CD4-positive, CD25-positive, alpha-beta regulatory T cell (primary cell): ENCODE measurements around the gene GNGT2. TPM values are rescaled to one million over a fixed set of nuclear protein-coding genes. Genes with fewer than 3 reads are reported as not detected.
A peak's percentile ranks its signal among the peaks of the same experiment; 100 is the strongest.
"Not testable (repeated sequence)": the region's sequence is repeated elsewhere in the genome, so short reads cannot be mapped to it uniquely, and the experiment has no call there.

ENCODE experiments used
- ATAC-seq, 2 donors: fragments of 150-1000 bp; cut with Tn5 transposase; one replicate each; pipeline ENCODE4 v1.10.0; 2021; ENCODE audit warnings: low read depth in 2 of 2, moderate number of reproducible peaks in 2 of 2, moderate library complexity in 1 of 2
- DNase-seq, 3 donors: peaks; one replicate each; pipeline versions ENCODE4 v3.0.0 to v3.0.0-alpha.2; 2012 to 2022; ENCODE audit warnings: mixed read lengths in 1 of 3
- H3K27ac ChIP-seq: one replicate; pipeline ENCODE4 v1.7.0; 2013; ENCODE audit warnings: mild to moderate bottlenecking, low read length; ENCODE audit not compliant: insufficient read depth, poor library complexity, severe bottlenecking
- H3K27me3 ChIP-seq: one replicate; pipeline ENCODE4 v1.7.0; 2013; ENCODE audit warnings: low read length; ENCODE audit not compliant: control insufficient read depth, insufficient read depth
- H3K36me3 ChIP-seq: one replicate; pipeline ENCODE4 v1.7.0; 2013; ENCODE audit warnings: mild to moderate bottlenecking, low read length, moderate library complexity; ENCODE audit not compliant: control insufficient read depth, insufficient read depth
- H3K4me1 ChIP-seq: 2 replicates; pipeline ENCODE4 v1.7.0; 2013; ENCODE audit warnings: mild to moderate bottlenecking, low read length; ENCODE audit not compliant: insufficient read depth, control insufficient read depth, poor library complexity, severe bottlenecking
- H3K4me3 ChIP-seq: one replicate; pipeline ENCODE4 v1.7.0; 2013; ENCODE audit warnings: low read depth, mild to moderate bottlenecking, low read length, moderate library complexity
- H3K9me3 ChIP-seq, 2 experiments: 1 replicate in 1 of 2; 2 replicates in 1 of 2; pipeline ENCODE4 v1.7.0; 2013; ENCODE audit warnings: low read length in 2 of 2, mild to moderate bottlenecking in 1 of 2, moderate library complexity in 1 of 2; ENCODE audit not compliant: control insufficient read depth in 2 of 2
- H3K27ac Mint-ChIP-seq, 3 donors: one replicate each; pipeline ENCODE4 v1.8.0; 2020 to 2022; ENCODE audit warnings: mild to moderate bottlenecking in 3 of 3, mixed read lengths in 3 of 3, moderate library complexity in 2 of 3
- H3K27me3 Mint-ChIP-seq: one replicate; pipeline ENCODE4 v1.8.0; 2022; ENCODE audit warnings: mild to moderate bottlenecking, mixed read lengths
- H3K36me3 Mint-ChIP-seq: one replicate; pipeline ENCODE4 v1.8.0; 2020; ENCODE audit warnings: mixed read lengths
- H3K4me1 Mint-ChIP-seq, 4 donors: one replicate each; pipeline ENCODE4 v1.8.0; 2020 to 2022; ENCODE audit warnings: mixed read lengths in 4 of 4, mild to moderate bottlenecking in 1 of 4
- H3K4me3 Mint-ChIP-seq, 4 donors: one replicate each; pipeline ENCODE4 v1.8.0; 2020 to 2022; ENCODE audit warnings: mild to moderate bottlenecking in 4 of 4, mixed read lengths in 4 of 4, moderate library complexity in 3 of 4
- H3K9me3 Mint-ChIP-seq, 7 donors: one replicate each; pipeline ENCODE4 v1.8.0; 2020 to 2022; ENCODE audit warnings: mixed read lengths in 7 of 7, mild to moderate bottlenecking in 3 of 7, moderate library complexity in 2 of 7
- polyA plus RNA-seq, 4 donors: library from polyadenylated mRNA; unstranded; fragments of 300-500 nt; fragmentation: Illumina TruSeq; gene quantifications; one replicate each; pipeline ENCODE4 v1.2.3, GENCODE V29; 2021
- total RNA-seq: library from RNA; stranded (reverse); gene quantifications from one replicate; pipeline ENCODE4 v1.2.3, GENCODE V29; 2022

GNGT2 gene
- total and polyA plus RNA-seq, 5 donors from 2014 or later: 1.5 to 11.4 (median 6.5) TPM

DNA sequence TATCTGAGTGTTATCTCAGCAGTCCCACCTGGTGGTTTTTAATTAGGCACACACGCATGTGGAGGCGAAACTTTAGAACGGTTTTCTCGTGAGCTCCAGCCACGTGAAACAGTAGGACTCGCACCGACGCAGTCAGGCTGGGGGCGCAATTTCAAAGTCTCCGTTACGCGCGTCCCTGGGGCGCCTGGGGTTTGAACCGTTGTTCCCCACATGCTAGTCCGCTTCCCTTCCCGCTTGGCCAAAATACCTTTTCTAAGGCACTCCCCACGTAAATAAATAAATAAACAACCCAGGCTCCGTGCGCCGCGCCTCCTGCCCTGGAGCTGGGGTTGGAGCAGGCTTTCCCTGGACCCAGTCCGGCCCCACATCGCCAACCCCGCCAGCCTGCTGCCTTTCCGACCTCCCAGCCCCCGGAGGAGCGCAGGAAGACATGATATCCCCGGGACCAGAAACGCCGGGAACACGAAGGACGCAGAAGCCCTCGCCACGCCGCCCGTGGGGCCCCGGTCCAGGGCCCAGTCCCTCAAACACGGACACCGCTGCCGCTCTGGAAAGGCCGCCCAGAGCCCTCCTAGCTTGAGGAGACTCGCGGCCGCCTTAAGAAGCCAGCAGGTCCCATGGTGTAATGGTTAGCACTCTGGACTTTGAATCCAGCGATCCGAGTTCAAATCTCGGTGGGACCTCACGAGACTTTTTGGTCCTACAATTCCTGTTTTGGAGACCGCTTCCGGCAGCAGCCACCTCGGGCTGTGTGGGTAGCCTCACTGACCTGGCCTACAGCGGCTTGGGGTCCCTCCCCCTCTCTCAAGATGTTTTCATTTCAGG, 18.2 kb downstream of the GNGT2 start:
- Mint-ChIP-seq H3K27ac (peak overlapping the region; percentile 99 to 100 (median 99)), H3K9me3 (peaks cover 0 to 5% (median 0%) of the 10 kb centered on the region in 7 donors), H3K36me3 (no peaks in the 10 kb centered on the region), H3K27me3 (peaks cover 15% of the 10 kb centered on the region), H3K4me1 (peaks cover 12 to 41% (median 27%) of the 10 kb centered on the region in 4 donors), H3K4me3 (peak overlapping the region; percentile 92 to 96 (median 93))
- DNase-seq (peak; percentile 79 to 93 (median 90)), ATAC-seq (peak; percentile 42 to 50)
- Histone ChIP-seq H3K4me1 (peaks cover 19% of the 10 kb centered on the region), H3K9me3 (no peaks in the 10 kb centered on the region), H3K27ac (peak overlapping the region; percentile 92), H3K4me3 (peak overlapping the region; percentile 85), H3K36me3 (no peaks in the 10 kb centered on the region), H3K27me3 (no peaks in the 10 kb centered on the region)

GRCh38 chr17:49191409-49191916, 18.9 kb downstream of the GNGT2 start:
- no peaks in the 10 kb centered on the region for H3K36me3 ChIP-seq
- no peaks in the 10 kb centered on the region for H3K9me3 ChIP-seq
- H3K4me3 ChIP-seq: peak overlapping the region; percentile 85
- Mint-ChIP-seq H3K27ac (peak overlapping the region; percentile 99 to 100 (median 99)), H3K9me3 (peaks cover 0 to 5% (median 0%) of the 10 kb centered on the region in 7 donors), H3K4me3 (peak overlapping the region; percentile 92 to 96 (median 93)), H3K27me3 (peaks cover 15% of the 10 kb centered on the region), H3K36me3 (no peaks in the 10 kb centered on the region), H3K4me1 (peaks cover 12 to 41% (median 27%) of the 10 kb centered on the region in 4 donors)
- H3K4me1 ChIP-seq: peaks cover 19% of the 10 kb centered on the region
- peak in 1 of 3 donors; percentile 84 for DNase-seq
- H3K27me3 ChIP-seq: no peaks in the 10 kb centered on the region
- no peak for ATAC-seq
- peak overlapping the region; percentile 92 for H3K27ac ChIP-seq

DNA sequence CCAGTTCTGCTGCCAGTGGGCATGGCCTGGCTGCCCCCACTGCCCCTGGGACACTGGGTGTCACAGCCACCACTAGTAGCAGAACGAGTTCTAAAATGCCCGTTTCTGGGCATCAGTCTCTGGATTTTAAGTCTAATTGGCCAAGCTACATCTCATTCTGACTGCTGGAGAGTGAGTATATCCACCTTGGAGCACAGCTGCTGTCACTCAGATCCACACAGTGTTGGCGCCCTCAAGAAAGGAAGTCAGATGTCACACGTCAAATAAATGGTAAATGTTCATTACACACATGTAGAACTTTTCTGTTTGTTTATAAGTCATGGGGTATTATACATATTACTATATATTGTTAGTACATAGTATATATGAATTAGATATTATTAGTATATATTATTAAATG, 19.4 kb downstream of the GNGT2 start:
- peak overlapping the region; percentile 92 for H3K27ac ChIP-seq
- H3K36me3 Mint-ChIP-seq: peaks cover 3% of the 10 kb centered on the region
- H3K36me3 ChIP-seq: no peaks in the 10 kb centered on the region
- H3K4me3 ChIP-seq: no peak overlapping the region
- peaks cover 10 to 40% (median 26%) of the 10 kb centered on the region in 4 donors for H3K4me1 Mint-ChIP-seq
- H3K9me3 ChIP-seq: no peaks in the 10 kb centered on the region
- peaks cover 15% of the 10 kb centered on the region for H3K27me3 Mint-ChIP-seq
- DNase-seq (no peak), ATAC-seq (no peak)
- peak overlapping the region in 2 of 4 donors; percentile 39 to 92 for H3K4me3 Mint-ChIP-seq
- no peaks in the 10 kb centered on the region for H3K27me3 ChIP-seq
- peaks cover 19% of the 10 kb centered on the region for H3K4me1 ChIP-seq
- peak overlapping the region in 2 of 3 donors; percentile 26 to 83 for H3K27ac Mint-ChIP-seq
- peaks cover 0 to 6% (median 0%) of the 10 kb centered on the region in 7 donors for H3K9me3 Mint-ChIP-seq

DNA sequence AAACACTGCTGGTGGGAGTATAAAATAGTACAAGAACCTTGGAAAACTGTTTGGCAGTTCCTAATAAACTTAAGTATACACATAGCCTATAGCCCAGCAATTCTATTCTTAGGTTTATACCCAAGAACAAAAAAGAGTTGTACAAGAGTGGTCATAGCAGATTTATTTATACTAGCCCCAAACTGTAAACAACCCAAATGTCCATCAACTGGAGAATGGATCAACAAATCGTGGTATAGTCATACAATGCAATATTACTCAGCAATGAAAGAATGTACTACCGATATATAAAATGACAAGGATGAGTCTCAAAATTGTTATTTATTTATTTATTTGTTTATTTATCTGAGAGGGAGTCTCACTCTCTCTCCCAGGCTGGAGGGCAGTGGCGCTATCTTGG, 23.1 kb downstream of the GNGT2 start:
- H3K4me1 ChIP-seq: peaks cover 11% of the 10 kb centered on the region
- no peak for ATAC-seq
- no peaks in the 10 kb centered on the region for H3K27me3 ChIP-seq
- H3K4me3 ChIP-seq: no peak overlapping the region
- Mint-ChIP-seq H3K4me3 (no peak overlapping the region), H3K4me1 (peaks cover 5 to 14% (median 9%) of the 10 kb centered on the region in 4 donors), H3K36me3 (peaks cover 3% of the 10 kb centered on the region), H3K9me3 (peaks cover 0 to 18% (median 4%) of the 10 kb centered on the region in 7 donors), H3K27ac (no peak overlapping the region), H3K27me3 (peaks cover 9% of the 10 kb centered on the region)
- no peak overlapping the region for H3K27ac ChIP-seq
- no peak for DNase-seq
- H3K36me3 ChIP-seq: no peaks in the 10 kb centered on the region
- H3K9me3 ChIP-seq: peaks cover 0 to 7% of the 10 kb centered on the region in 2 experiments

DNA sequence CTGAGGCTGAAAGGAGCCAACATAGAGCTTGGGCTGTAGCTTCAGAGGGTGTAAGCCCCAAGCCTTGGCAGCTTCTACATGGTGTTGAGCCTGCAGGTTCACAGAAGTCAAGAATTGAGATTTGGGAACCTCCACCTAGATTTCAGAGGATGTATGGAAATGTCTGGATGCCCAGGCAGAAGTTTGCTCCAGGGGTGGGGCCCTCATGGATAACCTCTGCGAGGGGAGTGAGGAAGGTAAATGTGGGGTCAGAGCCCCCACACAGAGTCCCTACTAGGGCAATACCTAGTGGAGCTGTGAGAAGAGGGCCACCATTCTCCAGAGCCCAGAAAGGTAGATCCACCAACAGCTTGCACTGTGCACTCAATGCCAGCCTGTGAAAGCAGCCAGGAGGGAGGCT, 25.0 kb downstream of the GNGT2 start:
- H3K27ac ChIP-seq, H3K36me3 ChIP-seq, H3K9me3 ChIP-seq, ATAC-seq, H3K4me3 ChIP-seq, H3K4me1 Mint-ChIP-seq, H3K27me3 ChIP-seq, H3K36me3 Mint-ChIP-seq, H3K4me1 ChIP-seq, H3K27me3 Mint-ChIP-seq, DNase-seq, H3K4me3 Mint-ChIP-seq, H3K27ac Mint-ChIP-seq: not testable (repeated sequence)
- peaks cover 0 to 19% (median 2%) of the 10 kb centered on the region in 7 donors for H3K9me3 Mint-ChIP-seq

DNA sequence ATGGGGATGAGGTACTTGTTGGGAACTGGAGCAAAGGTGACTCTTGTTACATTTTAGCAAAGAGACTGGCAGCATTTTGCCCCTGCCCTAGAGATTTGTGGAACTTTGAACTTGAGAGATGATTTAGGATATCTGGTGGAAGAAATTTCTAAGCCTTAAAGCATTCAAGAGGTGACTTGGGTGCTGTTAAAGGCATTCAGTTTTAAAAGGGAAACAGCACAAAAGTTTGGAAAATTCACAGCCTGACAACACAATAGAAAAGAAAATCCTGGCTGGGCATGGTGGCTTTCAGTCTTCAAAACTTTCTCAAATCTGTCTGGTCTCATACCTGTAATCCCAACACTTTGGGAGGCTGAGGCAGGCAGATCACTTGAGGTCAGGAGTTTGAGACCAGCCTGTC, 25.9 kb downstream of the GNGT2 start:
- peaks cover 0 to 19% (median 2%) of the 10 kb centered on the region in 7 donors for H3K9me3 Mint-ChIP-seq
- H3K27ac ChIP-seq, H3K4me3 Mint-ChIP-seq, DNase-seq, ATAC-seq, H3K36me3 ChIP-seq, H3K4me1 Mint-ChIP-seq, H3K9me3 ChIP-seq, H3K4me3 ChIP-seq, H3K27me3 Mint-ChIP-seq, H3K27me3 ChIP-seq, H3K4me1 ChIP-seq, H3K36me3 Mint-ChIP-seq, H3K27ac Mint-ChIP-seq: not testable (repeated sequence)

GRCh38 chr17:49183801-49184200, 26.6 kb downstream of the GNGT2 start:
- no peak overlapping the region for H3K27ac Mint-ChIP-seq
- no peak overlapping the region for H3K4me3 ChIP-seq
- H3K27me3 ChIP-seq: no peaks in the 10 kb centered on the region
- ATAC-seq (no peak), DNase-seq (no peak)
- H3K4me3 Mint-ChIP-seq: no peak overlapping the region
- peaks cover 0 to 5% (median 4%) of the 10 kb centered on the region in 4 donors for H3K4me1 Mint-ChIP-seq
- no peaks in the 10 kb centered on the region for H3K4me1 ChIP-seq
- H3K36me3 Mint-ChIP-seq: peaks cover 3% of the 10 kb centered on the region
- H3K27ac ChIP-seq: no peak overlapping the region
- H3K27me3 Mint-ChIP-seq: peaks cover 7% of the 10 kb centered on the region
- H3K9me3 ChIP-seq: peaks cover 0 to 7% of the 10 kb centered on the region in 2 experiments
- peaks cover 0 to 19% (median 2%) of the 10 kb centered on the region in 7 donors for H3K9me3 Mint-ChIP-seq
- H3K36me3 ChIP-seq: no peaks in the 10 kb centered on the region
